ENCODE data around the gene HOXA7.

Gene HOXA7

DNA sequence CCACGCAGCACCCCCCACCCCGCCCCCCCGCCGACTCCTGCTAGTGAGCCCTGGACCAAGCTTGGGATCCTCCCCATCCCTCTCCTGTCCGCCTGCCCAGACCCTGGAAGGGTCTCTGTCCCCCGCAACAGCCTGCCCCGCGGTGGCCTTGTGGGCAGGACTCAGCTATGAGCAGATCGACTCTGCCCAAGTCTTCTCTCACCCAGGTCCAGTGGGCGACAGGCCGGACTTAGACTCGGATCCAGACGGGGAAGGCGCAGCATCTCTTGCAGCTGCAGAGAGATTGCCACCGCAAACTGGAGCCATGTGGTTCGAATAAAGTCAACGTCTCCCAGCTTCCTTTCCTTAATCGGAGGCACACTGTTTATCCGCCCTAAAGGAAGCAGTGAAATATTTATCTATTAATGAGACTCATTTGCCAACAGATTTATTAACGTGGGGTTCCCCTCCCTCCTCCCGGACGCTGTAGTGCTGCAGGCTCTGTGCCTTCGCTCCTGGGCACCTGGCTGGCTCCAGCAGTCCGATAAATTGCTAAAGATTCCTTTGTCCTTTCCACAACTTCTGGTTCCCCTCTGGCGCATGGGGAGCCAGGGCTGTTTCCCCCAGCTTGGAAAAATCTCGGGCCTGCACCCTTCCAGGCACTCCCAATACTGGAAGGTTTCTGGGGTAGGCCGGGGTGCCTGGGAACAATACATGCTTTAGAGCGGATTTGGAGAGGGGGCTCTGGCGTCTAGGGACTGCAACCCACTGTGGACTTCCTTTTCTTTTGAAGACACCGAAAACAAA is 634 bp upstream of the HOXA7 start:
- H3K27ac Mint-ChIP-seq: peak overlapping the region; percentile 49
- DNase-seq (ENCODE audit: low spot score): no peak
- H3K4me3 Mint-ChIP-seq: peak overlapping the region; percentile 18

DNA sequence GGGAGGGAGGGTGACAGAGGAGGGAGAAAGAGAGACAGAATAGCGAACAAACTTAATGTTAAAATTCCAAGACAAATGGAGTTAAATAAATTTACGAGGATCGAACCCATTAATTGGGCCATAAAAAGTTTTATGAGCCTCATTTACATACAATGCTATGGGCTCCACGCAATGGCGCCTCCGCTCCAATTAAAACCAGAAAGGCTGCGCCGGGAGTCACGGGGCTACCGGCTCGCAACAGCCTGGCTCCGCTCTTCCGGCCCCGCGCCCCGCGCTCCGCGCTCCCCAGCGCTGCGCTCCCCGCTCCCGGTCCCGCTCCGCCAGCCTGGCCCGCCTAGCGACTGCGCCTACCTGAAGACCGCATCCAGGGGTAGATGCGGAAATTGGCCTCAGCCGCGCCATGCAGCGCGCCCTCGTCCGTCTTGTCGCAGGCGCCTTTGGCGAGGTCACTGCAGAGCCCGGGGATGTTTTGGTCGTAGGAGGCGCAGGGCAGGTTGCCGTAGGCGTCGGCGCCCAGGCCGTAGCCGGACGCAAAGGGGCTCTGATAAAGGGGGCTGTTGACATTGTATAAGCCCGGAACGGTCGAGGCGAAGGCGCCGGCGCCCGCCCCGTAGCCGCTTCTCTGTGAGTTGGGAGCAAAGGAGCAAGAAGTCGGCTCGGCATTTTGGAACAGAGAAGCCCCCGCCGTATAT is 513 bp downstream of the HOXA7 start:
- H3K9me3 Mint-ChIP-seq: no peaks in the 10 kb centered on the region
- peaks cover 3% of the 10 kb centered on the region for H3K36me3 Mint-ChIP-seq (ENCODE audit: low read depth)
- H3K27ac Mint-ChIP-seq: peak overlapping the region; percentile 80
- peaks cover 22% of the 10 kb centered on the region for H3K4me1 Mint-ChIP-seq (ENCODE audit: low read depth)
- H3K27me3 Mint-ChIP-seq (ENCODE audit: low read depth): peaks cover 90% of the 10 kb centered on the region
- DNase-seq (ENCODE audit: low spot score): no peak
- H3K4me3 Mint-ChIP-seq: no peak overlapping the region

More for the DNA sequence above, 634 bp upstream of the HOXA7 start:
- peaks cover 84% of the 10 kb centered on the region for H3K27me3 Mint-ChIP-seq (ENCODE audit: low read depth)
- H3K4me1 Mint-ChIP-seq (ENCODE audit: low read depth): peaks cover 13% of the 10 kb centered on the region
- H3K9me3 Mint-ChIP-seq: no peaks in the 10 kb centered on the region
- H3K36me3 Mint-ChIP-seq (ENCODE audit: low read depth): no peaks in the 10 kb centered on the region

DNA sequence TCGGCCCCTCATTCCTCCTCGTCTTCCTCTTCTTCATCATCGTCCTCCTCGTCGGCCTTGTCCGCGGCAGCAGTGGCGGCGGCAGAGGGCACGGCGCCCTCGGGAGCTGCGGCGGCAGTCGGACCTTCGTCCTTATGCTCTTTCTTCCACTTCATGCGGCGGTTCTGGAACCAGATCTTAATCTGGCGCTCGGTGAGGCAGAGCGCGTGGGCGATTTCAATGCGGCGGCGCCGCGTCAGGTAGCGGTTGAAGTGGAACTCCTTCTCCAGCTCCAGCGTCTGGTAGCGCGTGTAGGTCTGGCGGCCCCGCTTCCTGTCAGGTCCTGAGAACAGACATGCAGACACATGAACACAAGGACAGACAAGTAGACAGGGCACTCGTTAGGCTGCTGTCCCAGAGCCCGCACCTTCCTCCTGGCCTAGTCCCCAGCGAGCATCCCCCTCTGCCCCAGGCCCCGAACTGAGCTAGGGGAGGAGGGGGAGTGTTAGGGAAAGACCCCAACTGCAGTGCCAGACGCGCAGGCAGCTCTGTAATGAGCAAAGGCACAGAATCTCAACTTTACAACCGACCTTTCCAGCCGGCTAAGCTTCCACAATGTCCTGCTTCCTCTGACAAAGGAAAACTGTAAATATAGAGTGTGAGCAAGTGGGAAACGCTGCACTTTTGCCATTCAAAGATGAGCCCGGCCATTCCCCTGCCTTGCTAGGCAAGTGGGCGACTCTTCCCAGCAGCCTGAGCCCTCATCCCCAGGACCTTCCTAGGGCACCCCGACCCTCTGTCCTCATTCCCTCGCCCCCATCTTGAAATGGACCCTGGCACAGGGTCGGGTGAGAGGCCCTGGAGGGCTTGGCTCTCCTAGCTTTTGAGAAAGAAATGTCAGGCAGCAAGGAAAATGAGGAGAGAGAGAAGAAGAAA is 1.3 kb downstream of the HOXA7 start:
- Mint-ChIP-seq H3K36me3 (ENCODE audit: low read depth) (peaks cover 3% of the 10 kb centered on the region), H3K9me3 (no peaks in the 10 kb centered on the region), H3K27ac (peak overlapping the region; percentile 80), H3K27me3 (ENCODE audit: low read depth) (peaks cover 92% of the 10 kb centered on the region), H3K4me1 (ENCODE audit: low read depth) (peaks cover 23% of the 10 kb centered on the region), H3K4me3 (peak overlapping the region; percentile 52)
- DNase-seq (ENCODE audit: low spot score): no peak

DNA sequence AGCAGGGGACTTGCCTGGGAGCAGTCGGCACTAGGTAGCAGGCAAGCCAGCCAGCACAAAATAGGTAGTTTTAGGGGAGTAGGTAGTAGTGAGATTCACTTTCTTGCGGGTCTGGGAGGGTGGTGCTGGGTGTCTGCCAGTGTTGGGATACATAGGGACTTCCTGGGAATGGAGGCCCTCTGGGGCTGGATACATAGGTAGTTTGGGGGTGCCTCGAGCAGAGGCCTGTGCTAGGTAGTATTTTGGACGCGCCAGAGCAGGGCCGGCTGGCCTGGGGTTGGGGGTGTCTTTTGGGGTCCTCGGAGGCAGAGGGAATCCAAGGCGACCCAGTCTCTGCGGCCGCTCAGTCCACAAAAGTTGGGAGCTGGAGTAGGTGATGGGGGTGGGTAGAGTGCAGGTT is 2.1 kb downstream of the HOXA7 start:
- H3K36me3 Mint-ChIP-seq (ENCODE audit: low read depth): peaks cover 3% of the 10 kb centered on the region
- no peak for DNase-seq (ENCODE audit: low spot score)
- peaks cover 92% of the 10 kb centered on the region for H3K27me3 Mint-ChIP-seq (ENCODE audit: low read depth)
- no peak overlapping the region for H3K4me3 Mint-ChIP-seq
- H3K4me1 Mint-ChIP-seq (ENCODE audit: low read depth): peaks cover 23% of the 10 kb centered on the region
- H3K27ac Mint-ChIP-seq: no peak overlapping the region
- H3K9me3 Mint-ChIP-seq: no peaks in the 10 kb centered on the region

DNA sequence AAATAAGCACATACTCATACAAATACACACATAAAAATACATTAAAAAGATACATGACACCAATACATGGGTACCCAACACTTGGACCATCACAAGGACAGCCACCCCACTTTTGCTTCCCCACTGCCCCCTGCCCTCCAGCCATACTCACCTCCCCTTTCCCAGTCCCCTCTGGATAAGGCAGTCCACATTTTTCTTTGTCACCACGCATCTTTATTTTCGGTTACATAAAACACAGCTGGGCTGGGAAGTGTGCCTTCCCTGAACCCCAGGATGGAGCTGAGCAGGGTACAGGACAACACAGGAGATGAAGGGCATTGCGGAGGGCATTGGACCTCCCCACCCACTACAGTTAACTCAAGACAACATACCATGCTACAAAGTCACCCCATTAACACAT is 2.9 kb downstream of the HOXA7 start:
- H3K4me1 Mint-ChIP-seq (ENCODE audit: low read depth): peaks cover 23% of the 10 kb centered on the region

DNA sequence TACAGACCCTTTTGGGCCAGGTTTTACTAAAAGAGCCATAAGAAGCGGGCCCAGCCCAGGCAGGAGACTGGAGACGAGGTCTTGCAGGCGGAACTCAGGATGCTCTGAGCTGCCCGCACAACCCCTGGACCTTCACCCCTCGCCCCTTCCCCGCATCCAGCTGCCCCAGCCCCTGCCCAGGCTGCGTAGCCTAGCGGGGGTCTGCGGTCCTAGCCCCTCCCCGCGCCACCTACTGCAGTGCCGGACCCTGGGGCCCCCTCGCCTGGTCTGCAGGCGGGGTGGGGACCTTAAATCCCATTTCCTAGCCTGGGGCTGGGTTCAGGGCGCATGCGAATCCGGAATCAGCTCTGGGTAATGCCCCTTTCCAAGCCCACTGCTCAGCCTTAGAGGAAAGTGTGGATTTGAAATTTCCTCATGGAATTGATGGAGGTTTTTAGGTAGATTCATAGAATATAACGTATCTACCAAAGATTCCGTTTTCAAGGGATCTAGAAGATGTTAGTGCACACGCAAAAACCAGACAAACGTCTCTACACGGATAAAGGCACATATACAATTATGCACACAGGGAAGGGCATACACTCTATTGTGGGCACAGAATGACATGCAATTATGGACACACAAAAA is 3.5 kb downstream of the HOXA7 start:
- peaks cover 3% of the 10 kb centered on the region for H3K36me3 Mint-ChIP-seq (ENCODE audit: low read depth)
- DNase-seq (ENCODE audit: low spot score): no peak
- H3K9me3 Mint-ChIP-seq: no peaks in the 10 kb centered on the region
- no peak overlapping the region for H3K4me3 Mint-ChIP-seq
- H3K27ac Mint-ChIP-seq: peak overlapping the region; percentile 8
- H3K27me3 Mint-ChIP-seq (ENCODE audit: low read depth): peaks cover 92% of the 10 kb centered on the region
- H3K4me1 Mint-ChIP-seq (ENCODE audit: low read depth): peaks cover 22% of the 10 kb centered on the region

More for the DNA sequence above, 2.9 kb downstream of the HOXA7 start:
- peaks cover 92% of the 10 kb centered on the region for H3K27me3 Mint-ChIP-seq (ENCODE audit: low read depth)
- H3K9me3 Mint-ChIP-seq: no peaks in the 10 kb centered on the region
- H3K4me3 Mint-ChIP-seq: no peak overlapping the region
- peaks cover 3% of the 10 kb centered on the region for H3K36me3 Mint-ChIP-seq (ENCODE audit: low read depth)
- no peak for DNase-seq (ENCODE audit: low spot score)
- H3K27ac Mint-ChIP-seq: no peak overlapping the region

DNA sequence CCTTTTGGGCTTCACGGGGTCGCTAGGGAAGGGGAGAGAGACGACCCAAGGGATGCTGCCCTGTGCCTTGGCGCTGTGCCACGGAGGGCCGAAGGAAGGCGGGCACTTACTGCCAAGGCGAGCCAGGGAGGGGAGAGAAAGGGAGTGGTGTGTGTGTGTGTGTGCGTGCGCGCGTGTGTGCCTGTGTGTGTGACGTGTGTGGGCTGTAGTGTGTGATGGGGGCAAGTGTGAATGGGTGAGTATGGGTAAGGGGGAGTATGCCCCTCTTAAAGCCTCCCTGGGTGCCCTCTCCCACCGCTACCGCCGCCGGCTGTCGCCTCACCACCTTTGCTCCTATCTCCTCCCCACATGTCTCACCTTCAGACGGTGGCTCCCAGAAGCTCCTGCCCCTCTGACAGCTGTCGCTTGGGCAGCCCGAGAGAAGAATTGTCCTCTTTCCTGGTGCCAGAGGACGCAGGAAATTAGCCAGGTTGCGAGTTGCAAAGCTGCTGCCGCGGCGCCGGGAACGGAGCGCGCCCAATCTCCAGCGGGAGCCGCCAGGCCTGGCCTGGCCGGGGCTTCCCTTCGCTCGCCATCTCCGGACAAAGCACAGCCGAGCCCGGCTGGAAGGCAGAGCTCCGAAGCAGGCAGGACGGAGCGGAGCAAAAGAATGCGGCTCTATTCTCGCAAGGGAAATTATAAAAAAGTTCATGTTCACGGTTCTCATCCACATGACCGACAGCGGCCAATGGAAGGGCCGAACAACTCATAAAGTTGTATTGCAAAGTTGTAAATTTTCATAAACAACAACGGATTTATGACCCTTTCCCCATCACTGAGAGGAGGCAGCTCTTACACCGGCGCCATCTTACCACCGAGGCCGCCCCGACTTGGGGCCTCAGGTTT is 4.3 kb downstream of the HOXA7 start, which contains the start of gene HOXA3:
HOXA3 (minus strand) TSS at position 653 of the 885 bp plus-strand sequence. CDS start 41,943 bp downstream, outside the sequence.
- DNase-seq (ENCODE audit: low spot score): no peak
- Mint-ChIP-seq H3K27ac (peak within 1 kb of the TSS; percentile 68), H3K27me3 (ENCODE audit: low read depth) (peaks cover 91% of the 10 kb centered on the region), H3K4me3 (peak within 1 kb of the TSS; percentile 71), H3K9me3 (no peaks in the 10 kb centered on the region), H3K4me1 (ENCODE audit: low read depth) (peaks cover 19% of the 10 kb centered on the region), H3K36me3 (ENCODE audit: low read depth) (peaks cover 3% of the 10 kb centered on the region)

DNA sequence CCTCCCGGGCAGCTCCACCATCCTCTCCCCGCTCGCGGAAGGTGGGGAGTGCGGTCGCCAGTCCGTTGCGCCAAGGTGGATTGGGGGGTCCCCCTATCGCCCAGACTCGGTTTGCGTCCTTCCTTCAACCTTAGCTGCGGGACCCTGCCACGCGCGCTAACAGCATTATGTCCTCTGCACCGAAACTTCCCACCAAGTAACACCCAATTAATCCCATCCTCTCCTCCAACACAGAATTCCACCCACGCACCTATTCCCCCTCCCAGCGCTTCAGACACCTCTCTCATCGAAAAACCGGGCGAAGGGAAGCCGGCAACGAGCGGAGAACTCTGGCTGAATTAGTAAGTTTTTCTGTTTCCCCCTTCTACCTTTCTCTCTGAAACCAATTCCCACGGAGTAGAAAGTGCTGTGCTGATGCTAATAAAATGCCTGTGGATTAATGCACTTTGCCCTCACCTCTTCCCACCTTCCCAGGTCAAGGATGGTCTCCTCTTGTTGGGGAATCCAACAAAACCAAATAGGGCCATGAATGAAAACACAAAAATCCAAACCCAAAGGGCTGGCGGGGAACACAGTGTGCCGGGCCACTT is 5.0 kb downstream of the HOXA7 start:
- DNase-seq (ENCODE audit: low spot score): no peak
- Mint-ChIP-seq H3K36me3 (ENCODE audit: low read depth) (peaks cover 3% of the 10 kb centered on the region), H3K27ac (peak overlapping the region; percentile 68), H3K4me1 (ENCODE audit: low read depth) (peaks cover 19% of the 10 kb centered on the region), H3K9me3 (no peaks in the 10 kb centered on the region), H3K4me3 (peak overlapping the region; percentile 71), H3K27me3 (ENCODE audit: low read depth) (peaks cover 93% of the 10 kb centered on the region)

DNA sequence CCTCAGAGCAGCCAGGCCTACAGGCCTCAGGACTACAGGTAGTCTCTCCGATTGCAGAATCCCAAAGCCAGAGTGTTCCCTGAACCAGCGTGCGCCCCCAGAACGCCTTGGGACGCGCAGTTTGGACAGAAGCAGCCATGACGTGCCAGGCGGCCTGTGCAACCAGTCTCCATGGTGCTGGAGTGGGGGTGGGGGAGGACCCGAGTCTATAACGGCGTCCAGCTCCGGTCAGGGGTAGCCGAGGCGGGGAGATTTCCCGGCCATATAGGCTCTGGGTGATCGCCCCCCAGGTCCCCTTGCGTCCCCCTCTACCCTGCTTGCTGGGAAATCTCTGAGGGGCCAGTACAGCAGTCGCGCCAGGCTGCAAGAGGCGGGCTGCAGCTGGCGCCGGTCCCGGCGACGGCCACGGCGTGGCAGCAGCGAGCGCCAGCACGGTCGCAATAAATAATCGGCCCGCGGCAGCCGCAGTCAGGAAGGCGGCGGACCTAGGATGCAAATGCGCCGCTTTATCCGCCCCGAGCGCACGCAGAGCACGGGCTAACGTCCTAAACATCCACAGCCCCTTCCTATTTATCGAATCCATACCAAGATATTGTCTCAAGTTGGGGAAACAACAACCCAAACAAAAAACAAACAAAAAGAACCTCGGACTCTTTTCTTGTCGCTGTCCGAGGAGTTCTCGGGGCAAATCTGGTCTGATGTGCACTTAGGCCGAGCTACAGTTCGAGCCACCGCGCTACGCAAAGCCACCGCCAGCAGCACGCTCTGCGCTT is 5.7 kb downstream of the HOXA7 start:
- peak; percentile 51 for DNase-seq (ENCODE audit: low spot score)
- Mint-ChIP-seq H3K36me3 (ENCODE audit: low read depth) (peaks cover 3% of the 10 kb centered on the region), H3K27me3 (ENCODE audit: low read depth) (peaks cover 94% of the 10 kb centered on the region), H3K9me3 (no peaks in the 10 kb centered on the region), H3K27ac (no peak overlapping the region), H3K4me3 (peak overlapping the region; percentile 71), H3K4me1 (ENCODE audit: low read depth) (peaks cover 19% of the 10 kb centered on the region)

DNA sequence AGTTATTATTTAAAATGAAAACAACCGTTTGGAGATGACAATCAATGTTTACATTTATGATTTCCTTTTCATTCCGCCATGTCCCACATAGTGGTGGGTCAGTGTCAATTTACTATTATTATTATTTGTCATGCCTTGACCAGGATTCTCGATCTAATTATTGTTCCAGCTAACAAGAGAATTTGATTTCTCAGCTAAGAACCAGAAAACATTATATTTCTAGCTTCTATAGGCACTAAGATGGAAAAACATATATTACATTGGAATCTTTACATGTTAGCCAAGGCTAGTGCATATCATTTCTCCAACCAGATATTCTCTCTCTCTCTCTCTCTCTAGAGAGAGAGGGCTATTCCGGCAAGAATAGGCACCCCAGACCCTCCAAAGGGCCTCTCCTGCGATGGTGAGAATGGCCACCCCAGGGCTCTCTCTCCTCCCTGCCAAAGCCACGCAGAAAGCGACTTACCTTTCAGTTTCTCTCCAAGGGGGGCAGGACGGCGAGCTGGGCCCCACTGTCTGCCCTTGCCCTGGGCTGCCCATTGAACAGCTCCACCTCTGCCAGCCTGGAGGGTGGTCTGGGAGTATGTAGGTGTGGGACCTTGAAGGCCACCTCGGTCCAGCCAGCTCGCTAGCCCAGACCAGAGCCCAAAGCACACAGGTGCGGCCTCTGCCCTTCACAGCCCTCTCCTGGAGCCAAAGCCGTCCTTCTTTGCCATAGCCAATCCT is 6.5 kb downstream of the HOXA7 start:
- H3K36me3 Mint-ChIP-seq (ENCODE audit: low read depth): peaks cover 3% of the 10 kb centered on the region
- H3K27ac Mint-ChIP-seq: no peak overlapping the region
- peaks cover 86% of the 10 kb centered on the region for H3K27me3 Mint-ChIP-seq (ENCODE audit: low read depth)
- no peak for DNase-seq (ENCODE audit: low spot score)
- H3K4me3 Mint-ChIP-seq: peak overlapping the region; percentile 71
- H3K4me1 Mint-ChIP-seq (ENCODE audit: low read depth): peaks cover 16% of the 10 kb centered on the region
- H3K9me3 Mint-ChIP-seq: no peaks in the 10 kb centered on the region

DNA sequence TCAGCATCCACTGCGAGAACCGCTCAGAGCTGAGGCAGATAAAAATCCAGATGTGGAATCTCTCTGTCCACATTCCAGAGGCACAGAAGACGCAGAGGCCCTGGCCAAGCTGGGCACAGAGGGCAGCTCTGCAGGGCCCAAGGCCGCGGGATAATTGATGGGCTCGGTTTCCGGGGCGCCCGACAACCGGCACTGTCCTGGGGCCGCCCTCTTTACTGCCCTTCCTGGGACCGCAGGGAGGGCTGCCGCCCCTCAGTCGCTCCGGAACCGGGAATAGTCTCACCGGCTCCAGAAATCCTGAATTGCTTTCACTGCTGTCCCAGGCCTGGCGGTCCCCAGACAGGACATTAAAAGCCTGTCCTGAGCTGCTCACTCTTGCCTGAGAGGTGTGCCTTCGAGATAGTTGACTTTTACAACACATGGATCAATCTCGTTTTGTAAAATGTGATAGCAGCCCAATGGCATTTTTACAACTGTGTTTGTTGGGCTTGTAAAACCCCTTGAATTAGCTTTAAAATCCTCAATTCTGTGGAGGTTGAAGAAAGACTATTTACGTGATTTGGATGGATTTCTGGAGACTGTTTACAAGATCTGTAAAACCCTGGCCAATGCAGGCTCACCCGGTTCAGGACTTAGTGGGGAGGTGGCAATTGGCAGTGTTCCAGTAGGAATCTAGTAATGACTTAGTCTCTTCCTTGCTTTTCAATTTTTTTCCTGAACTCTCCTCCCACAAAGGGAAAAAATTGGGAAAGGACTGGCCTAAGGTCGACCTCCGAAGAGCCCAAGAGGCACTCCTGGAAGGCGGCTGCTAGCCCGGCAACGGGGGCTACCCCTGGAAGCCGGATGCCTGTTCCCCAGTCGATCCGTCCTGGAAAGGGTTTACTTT is 7.5 kb downstream of the HOXA7 start:
- no peak overlapping the region for H3K27ac Mint-ChIP-seq
- H3K27me3 Mint-ChIP-seq (ENCODE audit: low read depth): peaks cover 76% of the 10 kb centered on the region
- no peaks in the 10 kb centered on the region for H3K9me3 Mint-ChIP-seq
- no peak for DNase-seq (ENCODE audit: low spot score)
- H3K36me3 Mint-ChIP-seq (ENCODE audit: low read depth): peaks cover 3% of the 10 kb centered on the region
- peaks cover 10% of the 10 kb centered on the region for H3K4me1 Mint-ChIP-seq (ENCODE audit: low read depth)
- no peak overlapping the region for H3K4me3 Mint-ChIP-seq
